Activated gamma-delta T cell treated with anti-CD3 and anti-CD28 coated beads, Interleukin-2, amount 50 U/mL, for 16 hours (primary cell): ENCODE data around the gene TMEM183A.

Source experiments
- DNase-seq: peaks from one replicate; pipeline ENCODE4 v3.0.0-alpha.2; 2020; ENCODE audit warnings: low read depth

Gene TMEM183A

GRCh38 chr1:203045821-203046594 lies 38.8 kb downstream of the TMEM183A start:
- no peak for DNase-seq

- no peak for DNase-seq
Measured at GRCh38 chr1:203046984-203047630, 39.9 kb downstream of the TMEM183A start.

GRCh38 chr1:203048086-203048485 lies 40.9 kb downstream of the TMEM183A start:
- DNase-seq: no peak

DNA sequence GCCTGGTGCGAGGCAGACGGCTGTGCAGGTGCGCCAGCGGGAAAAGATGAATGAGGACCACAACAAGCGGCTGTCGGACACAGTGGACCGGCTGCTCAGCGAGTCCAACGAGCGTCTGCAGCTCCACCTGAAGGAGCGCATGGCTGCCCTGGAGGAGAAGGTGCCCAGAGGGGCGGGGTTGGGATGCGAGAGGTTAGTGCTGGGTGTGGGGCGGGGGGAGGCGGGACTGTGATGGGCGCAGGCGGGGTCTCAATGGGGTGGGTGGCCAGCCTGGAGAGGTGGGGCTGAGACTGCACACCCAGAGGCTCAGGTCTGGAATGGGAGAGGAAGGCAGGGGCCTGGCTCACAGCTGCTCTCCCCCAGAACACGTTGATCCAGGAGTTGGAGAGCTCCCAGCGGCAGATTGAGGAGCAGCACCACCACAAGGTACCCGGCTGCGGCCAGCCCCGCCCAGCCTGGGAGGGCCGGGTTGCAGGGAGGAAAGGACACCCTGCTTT lies 41.4 kb downstream of the TMEM183A start:
- no peak for DNase-seq

DNA sequence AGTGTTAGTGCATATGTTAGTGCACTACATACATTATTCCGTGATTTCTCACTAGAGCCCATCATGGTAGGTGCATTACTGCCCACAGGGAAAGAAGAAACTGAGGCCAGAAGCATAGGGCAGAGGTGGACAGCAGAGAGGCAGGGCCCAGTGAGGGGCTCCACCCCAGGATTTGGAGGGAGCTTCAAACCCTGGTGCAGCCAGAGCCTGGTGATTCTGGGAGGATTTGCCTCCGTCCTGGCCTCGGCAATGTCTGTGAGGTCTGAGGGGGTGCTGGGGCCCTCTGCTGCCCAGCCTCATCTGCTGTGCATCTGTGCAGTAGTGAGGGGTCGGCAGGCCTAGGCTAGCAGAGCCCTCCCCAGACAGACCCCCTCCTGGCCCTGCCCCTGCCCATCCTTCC lies 41.9 kb downstream of the TMEM183A start:
- DNase-seq: no peak

GRCh38 chr1:203049576-203050180 lies 42.5 kb downstream of the TMEM183A start:
- no peak for DNase-seq

GRCh38 chr1:203050826-203051225 lies 43.7 kb downstream of the TMEM183A start:
- DNase-seq: no peak

DNA sequence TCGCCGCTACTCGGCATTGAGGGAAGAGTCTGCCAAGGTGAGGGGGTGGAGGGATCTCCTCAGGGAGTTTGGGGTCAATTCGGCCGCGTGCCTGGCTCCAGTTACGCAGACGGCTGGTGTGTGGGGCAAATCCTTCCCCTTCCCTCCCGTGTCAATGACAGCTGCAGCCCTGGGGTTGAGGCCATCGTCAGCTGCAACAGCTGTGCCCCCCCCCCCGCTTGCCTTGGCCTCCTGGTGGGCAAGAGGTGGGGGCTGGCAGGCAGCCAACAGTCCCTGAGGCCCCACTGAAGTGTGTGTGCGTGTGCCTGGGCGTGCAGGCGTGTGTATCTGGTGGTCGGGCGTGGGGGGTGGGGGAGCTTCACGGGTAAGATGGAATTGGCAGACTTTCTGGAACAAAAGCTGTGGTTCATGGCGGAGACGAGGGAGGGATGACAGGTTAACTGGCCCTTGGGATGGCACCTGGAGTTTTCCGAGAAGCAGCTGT lies 44.7 kb downstream of the TMEM183A start:
- no peak for DNase-seq

GRCh38 chr1:203052601-203053000 lies 45.4 kb downstream of the TMEM183A start:
- no peak for DNase-seq

DNA sequence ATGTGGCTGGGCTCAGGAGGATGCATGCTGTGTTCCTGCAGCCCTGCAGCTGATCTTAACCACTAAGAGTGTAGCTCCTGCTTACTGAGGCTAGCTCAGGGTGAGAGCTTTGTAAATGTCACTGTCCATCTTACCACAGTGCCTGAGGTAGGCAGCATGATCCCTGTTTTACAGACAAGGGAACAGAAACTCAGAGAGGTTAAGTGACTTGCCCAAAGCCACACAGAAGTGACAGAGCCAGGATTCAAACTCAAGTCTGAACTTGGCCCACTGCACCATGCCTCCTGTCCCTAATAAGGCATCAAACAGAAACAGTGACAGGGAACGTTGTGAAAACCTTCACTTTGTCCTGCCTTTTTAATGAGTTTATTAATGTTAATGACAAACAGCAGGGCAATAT lies 47.0 kb downstream of the TMEM183A start:
- DNase-seq: no peak

DNA sequence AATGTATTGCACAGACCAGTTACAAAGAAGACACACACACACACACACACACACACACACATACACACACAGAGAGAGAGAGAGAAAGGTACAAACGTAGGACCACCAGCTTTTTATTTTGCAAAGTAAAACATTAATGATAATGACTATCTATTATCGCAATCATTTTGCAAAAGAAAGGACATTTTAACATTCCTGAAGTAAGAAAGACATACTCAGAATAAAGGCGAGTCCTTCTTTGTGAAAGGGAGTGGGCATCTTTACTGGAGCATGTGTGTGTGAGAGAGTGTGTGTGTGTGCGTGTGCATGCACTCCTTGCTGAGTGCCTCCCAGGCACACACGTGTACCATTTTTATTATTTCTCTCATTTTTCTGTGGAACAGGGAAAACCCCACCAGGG lies 47.5 kb downstream of the TMEM183A start:
- no peak for DNase-seq

GRCh38 chr1:203055161-203055799 lies 48.1 kb downstream of the TMEM183A start:
- no peak for DNase-seq

GRCh38 chr1:203056012-203056411 lies 48.8 kb downstream of the TMEM183A start:
- DNase-seq: no peak

DNA sequence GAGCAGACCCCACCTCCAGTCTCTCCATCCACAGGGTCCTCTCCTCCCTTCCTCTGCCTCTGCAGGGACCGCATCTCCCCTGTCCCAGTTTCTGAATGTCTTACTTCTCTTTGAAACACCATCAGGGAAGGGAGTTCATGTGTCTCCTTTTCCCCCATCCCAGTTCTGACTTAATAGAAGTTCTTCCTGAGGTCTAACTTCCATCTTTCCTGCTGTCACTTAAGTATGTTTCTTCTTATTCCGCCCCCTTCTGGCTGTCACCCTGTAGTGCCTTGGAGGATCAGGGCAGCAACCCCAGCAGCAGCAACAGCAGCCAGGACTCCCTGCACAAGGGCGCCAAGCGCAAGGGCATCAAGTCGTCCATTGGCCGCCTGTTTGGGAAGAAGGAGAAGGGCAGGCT lies 49.3 kb downstream of the TMEM183A start:
- no peak for DNase-seq

DNA sequence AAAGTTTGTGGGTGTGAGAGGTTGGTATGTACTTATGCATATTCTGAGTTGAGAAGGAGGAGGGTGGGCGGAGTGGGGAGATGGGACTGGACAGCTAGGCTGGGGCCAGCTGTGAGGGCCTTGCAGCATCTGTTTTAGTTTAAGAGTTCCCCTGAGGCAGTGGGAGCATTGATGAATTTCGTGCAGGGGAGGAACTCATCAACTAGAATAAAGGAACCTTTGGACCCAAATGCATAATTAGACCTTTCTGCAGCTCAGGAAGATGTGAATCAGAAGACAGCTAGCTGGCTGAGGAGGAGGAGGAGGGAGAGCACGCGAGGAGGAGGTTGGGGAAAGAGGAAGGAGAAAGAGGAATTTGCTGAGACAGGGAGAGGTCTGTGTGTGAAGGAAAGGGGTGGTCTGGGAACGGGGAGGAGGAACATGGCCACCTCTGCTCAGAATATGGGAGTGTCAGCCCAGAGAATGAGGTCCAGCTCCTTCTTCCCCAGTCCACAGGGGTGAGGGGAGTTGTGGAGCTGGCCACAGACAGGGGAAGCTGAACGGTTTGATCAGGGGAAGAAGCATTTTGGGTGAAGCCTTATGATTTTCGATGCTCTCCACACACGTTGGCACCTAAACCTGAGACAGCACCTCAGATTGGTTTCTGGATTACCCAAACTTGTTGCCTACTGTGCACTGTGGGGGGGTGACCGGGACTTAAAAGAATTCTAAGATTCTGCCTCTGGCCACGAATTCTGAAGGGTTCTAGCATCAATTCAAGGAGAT lies 50.9 kb downstream of the TMEM183A start:
- no peak for DNase-seq

GRCh38 chr1:203058676-203058935 lies 51.4 kb downstream of the TMEM183A start:
- no peak for DNase-seq

DNA sequence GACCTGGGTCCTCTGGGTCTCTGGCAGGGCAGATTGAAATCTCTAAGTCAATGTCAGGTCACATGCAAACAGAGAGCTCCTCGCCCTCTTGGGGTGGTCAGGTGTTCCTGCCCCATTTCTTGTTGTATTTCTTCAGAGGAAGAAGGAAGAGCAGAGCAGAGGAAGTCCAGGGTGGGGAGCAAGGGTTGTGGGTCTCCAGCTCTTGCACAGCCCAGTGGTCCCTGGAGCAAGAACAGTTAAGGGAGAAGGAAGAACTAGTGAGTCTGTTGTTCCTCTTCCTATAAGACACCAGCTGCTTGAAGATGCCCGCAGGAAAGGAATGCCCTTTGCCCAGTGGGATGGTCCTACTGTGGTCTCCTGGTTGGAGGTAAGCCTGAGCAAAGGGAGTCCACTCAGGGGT lies 52.3 kb downstream of the TMEM183A start:
- no peak for DNase-seq

DNA sequence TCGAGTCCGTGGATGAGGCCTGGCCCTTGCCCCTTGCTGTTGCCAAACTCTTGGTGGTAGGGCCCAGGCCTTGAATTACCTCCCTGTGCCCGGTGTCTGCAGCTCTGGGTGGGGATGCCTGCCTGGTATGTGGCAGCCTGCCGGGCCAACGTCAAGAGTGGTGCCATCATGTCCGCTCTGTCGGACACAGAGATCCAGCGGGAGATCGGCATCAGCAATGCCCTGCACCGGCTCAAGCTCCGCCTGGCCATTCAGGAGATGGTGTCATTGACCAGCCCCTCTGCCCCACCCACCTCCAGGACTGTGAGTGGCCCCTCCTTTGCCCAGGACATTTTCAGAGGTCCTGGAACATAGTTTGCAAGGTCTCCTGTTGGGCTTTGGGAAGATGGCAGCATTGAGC lies 52.9 kb downstream of the TMEM183A start:
- DNase-seq: no peak

DNA sequence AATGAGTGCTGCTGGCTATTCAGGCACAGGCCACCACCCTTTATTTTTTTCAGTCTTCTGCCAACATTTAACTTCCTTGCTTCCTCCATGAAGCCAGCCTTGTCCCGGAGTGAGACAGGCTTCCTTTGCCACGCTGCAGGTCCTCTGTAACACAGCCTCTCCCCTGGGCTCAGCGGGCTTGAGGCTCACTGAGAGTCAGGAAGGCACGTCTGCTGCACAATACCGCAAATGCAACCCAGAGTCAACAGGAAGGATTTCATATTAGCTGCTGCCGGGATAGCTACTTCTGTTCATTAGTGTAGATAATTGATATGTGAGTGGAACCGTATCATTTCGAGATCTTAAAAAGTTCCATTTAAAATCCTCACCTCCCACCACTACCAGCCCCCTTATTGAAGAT lies 56.1 kb downstream of the TMEM183A start:
- DNase-seq: no peak

DNA sequence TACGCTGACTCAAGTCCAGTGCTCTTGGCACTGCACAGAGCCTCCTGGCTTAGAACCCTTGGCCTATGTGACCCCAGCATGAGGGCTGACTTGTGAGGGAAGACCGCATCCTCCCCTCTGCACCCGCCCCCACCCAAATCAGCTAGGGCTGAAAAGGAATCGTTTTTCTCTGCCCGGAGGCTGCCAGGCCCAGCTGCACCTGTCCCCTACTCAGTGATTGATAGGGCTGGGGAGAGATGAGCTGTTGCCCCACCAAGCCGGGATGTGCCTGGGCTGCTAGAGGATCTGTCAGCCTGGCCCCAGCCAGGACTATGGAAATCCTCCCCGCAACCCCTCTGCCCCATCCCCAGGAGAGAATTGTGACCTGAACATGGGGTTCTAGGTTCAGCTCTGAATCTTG lies 58.0 kb downstream of the TMEM183A start:
- no peak for DNase-seq

DNA sequence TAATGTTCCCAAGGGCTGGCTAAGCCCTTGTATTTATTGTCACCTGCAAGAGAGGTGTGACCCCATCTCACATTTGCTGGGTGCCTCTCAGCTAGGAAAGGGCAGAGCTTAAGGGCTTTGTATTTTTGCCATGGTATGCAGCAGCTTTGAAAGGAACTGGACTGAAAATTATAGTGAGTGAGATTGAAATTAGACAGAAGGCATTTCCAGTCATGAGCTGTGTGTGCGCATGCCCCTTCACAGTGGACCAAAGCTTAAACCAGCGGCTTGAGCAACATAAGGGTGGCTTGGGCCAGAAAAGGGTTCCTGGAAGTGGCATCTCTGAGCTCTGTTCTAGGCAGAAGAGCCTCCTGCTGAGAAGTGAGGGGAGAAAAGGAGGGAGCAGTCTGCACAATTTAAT lies 58.8 kb downstream of the TMEM183A start:
- DNase-seq: no peak

GRCh38 chr1:203066965-203067364 lies 59.8 kb downstream of the TMEM183A start:
- DNase-seq: no peak
